ENCODE measurements around the gene COL6A1. TPM values are rescaled to one million over a fixed set of nuclear protein-coding genes. Genes with fewer than 3 reads are reported as not detected.

The COL6A1 gene
- total RNA-seq, 1 donor from 2014 or later = 12.6 TPM

DNA sequence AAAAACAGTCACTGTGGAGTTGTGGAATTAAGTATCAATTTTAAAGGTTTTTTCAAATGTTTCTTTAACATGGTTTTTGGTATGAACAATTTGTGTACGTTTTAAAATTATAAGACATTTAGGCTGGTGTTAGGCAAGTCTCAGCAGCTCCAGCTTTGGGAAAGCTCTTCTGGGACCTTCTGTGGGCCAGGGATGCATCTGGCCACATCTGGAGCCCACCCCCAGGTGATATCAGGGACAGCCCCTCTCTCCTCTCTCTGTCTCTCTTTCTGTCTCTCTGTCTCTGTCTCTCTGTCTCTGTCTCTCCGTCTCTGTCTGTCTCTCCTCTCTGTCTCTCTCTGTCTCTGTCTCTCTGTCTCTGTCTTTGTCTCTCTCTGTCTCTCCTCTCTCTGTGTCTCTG, 1.3 kb upstream of the COL6A1 start:
- Mint-ChIP-seq H3K4me1 (peaks cover 23% of the 10 kb centered on the region), H3K36me3 (peaks cover 9% of the 10 kb centered on the region), H3K9me3 (no peaks in the 10 kb centered on the region), H3K4me3 (no peak overlapping the region), H3K27ac (no peak overlapping the region), H3K27me3 (ENCODE audit: insufficient read depth, low read depth) (peaks cover 13% of the 10 kb centered on the region)
- Histone ChIP-seq H3K79me2 (ENCODE audit: low read depth) (no peaks in the 10 kb centered on the region), H3K9ac (no peak overlapping the region), H3K27ac (no peak overlapping the region), H2AFZ (replicated peaks) (no peak overlapping the region), H3K4me1 (no peaks in the 10 kb centered on the region), H3K27me3 (peaks cover 73% of the 10 kb centered on the region), H4K20me1 (ENCODE audit: low read depth) (no peaks in the 10 kb centered on the region), H3K4me3 (no peak overlapping the region), H3K4me2 (no peak overlapping the region), H3K9me3 (ENCODE audit: low read depth) (no peaks in the 10 kb centered on the region), H3F3A (ENCODE audit: low read depth) (peaks cover 24% of the 10 kb centered on the region), H3K36me3 (no peaks in the 10 kb centered on the region)
- DNase-seq (ENCODE audit: low spot score) = no peak
- no peak for TF ChIP-seq EZH2 (IDR thresholded peaks at IDR 0.05)
- no peak for TF ChIP-seq EZH2phosphoT487 (IDR thresholded peaks at IDR 0.05)
- TF ChIP-seq, protein P1, sequence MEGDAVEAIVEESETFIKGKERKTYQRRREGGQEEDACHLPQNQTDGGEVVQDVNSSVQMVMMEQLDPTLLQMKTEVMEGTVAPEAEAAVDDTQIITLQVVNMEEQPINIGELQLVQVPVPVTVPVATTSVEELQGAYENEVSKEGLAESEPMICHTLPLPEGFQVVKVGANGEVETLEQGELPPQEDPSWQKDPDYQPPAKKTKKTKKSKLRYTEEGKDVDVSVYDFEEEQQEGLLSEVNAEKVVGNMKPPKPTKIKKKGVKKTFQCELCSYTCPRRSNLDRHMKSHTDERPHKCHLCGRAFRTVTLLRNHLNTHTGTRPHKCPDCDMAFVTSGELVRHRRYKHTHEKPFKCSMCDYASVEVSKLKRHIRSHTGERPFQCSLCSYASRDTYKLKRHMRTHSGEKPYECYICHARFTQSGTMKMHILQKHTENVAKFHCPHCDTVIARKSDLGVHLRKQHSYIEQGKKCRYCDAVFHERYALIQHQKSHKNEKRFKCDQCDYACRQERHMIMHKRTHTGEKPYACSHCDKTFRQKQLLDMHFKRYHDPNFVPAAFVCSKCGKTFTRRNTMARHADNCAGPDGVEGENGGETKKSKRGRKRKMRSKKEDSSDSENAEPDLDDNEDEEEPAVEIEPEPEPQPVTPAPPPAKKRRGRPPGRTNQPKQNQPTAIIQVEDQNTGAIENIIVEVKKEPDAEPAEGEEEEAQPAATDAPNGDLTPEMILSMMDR (IDR thresholded peaks at IDR 0.05) = no peak

DNA sequence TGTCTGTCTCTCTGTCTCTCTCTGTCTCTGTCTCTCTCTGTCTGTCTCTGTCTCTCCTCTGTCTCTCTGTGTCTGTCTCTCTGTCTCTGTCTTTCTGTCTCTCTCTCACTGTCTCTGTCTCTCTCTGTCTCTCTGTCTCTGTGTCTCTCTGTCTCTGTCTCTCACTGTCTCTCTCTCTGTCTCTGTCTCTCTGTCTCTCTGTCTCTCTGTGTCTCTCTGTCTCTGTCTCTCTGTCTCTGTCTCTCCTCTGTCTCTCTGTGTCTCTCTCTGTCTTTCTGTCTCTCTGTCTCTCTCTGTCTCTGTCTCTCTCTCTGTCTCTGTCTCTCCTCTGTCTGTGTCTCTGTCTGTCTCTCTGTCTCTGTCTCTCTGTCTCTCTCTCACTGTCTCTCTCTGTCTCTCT, 873 bp upstream of the COL6A1 start:
- peak overlapping the region; percentile 72 for H3K4me2 ChIP-seq
- H3K36me3 ChIP-seq = no peaks in the 10 kb centered on the region
- Mint-ChIP-seq H3K27ac (no peak overlapping the region), H3K9me3 (no peaks in the 10 kb centered on the region), H3K4me3 (no peak overlapping the region), H3K4me1 (peaks cover 19% of the 10 kb centered on the region), H3K36me3 (peaks cover 9% of the 10 kb centered on the region), H3K27me3 (ENCODE audit: insufficient read depth, low read depth) (peaks cover 9% of the 10 kb centered on the region)
- no peak for DNase-seq (ENCODE audit: low spot score)
- H3K4me3 ChIP-seq = peak overlapping the region; percentile 41
- TF ChIP-seq EZH2phosphoT487 (IDR thresholded peaks at IDR 0.05) = no peak
- TF ChIP-seq, protein P1 (IDR thresholded peaks at IDR 0.05) = no peak
- no peak for TF ChIP-seq EZH2 (IDR thresholded peaks at IDR 0.05)
- no peak overlapping the region for H3K27ac ChIP-seq
- peaks cover 24% of the 10 kb centered on the region for H3F3A ChIP-seq (ENCODE audit: low read depth)
- H2AFZ ChIP-seq (replicated peaks) = no peak overlapping the region
- H3K9me3 ChIP-seq (ENCODE audit: low read depth) = no peaks in the 10 kb centered on the region
- no peaks in the 10 kb centered on the region for H4K20me1 ChIP-seq (ENCODE audit: low read depth)
- no peaks in the 10 kb centered on the region for H3K4me1 ChIP-seq
- no peaks in the 10 kb centered on the region for H3K79me2 ChIP-seq (ENCODE audit: low read depth)
- H3K9ac ChIP-seq = no peak overlapping the region
- peaks cover 68% of the 10 kb centered on the region for H3K27me3 ChIP-seq

DNA sequence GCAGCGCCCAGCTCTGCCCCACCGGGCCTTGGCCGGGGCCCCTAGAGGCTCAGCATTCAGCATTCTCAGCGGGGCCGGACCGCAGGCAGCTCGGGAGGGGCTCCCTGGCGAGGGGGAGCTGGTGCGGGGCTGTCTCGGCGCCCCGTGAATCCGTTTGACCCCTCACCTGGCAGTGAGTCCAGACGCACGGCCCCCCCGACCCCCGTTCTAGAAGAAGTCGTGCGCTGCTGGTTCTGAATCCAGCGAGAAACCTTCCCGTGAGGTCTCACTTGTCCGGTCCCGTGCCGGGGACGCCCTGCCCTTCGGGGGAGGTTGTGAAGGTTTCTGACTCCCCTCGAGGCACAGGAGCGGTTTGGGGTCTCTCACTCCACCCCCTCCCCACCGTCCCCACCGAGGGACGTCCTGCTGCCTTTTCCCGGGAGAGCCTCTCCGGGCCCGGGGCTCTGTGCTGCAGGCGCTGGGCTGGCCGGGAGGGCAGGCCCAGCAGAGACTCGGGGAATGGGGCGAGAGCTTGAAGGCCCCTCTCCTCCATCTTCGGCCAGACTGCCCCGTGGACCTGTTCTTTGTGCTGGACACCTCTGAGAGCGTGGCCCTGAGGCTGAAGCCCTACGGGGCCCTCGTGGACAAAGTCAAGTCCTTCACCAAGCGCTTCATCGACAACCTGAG, 655 bp downstream of the COL6A1 start:
- Histone ChIP-seq H3K9ac (peak overlapping the region; percentile 29), H3K27ac (no peak overlapping the region), H2AFZ (replicated peaks) (peak overlapping the region; percentile 38), H3K4me3 (peak overlapping the region; percentile 65), H3K4me2 (peak overlapping the region; percentile 99), H3K36me3 (no peaks in the 10 kb centered on the region), H4K20me1 (ENCODE audit: low read depth) (no peaks in the 10 kb centered on the region), H3K9me3 (ENCODE audit: low read depth) (no peaks in the 10 kb centered on the region), H3F3A (ENCODE audit: low read depth) (peaks cover 24% of the 10 kb centered on the region), H3K27me3 (peaks cover 53% of the 10 kb centered on the region), H3K79me2 (ENCODE audit: low read depth) (no peaks in the 10 kb centered on the region), H3K4me1 (no peaks in the 10 kb centered on the region)
- Mint-ChIP-seq H3K9me3 (no peaks in the 10 kb centered on the region), H3K4me3 (peak overlapping the region; percentile 84), H3K27ac (no peak overlapping the region), H3K4me1 (peaks cover 10% of the 10 kb centered on the region), H3K27me3 (ENCODE audit: insufficient read depth, low read depth) (peaks cover 3% of the 10 kb centered on the region), H3K36me3 (peaks cover 11% of the 10 kb centered on the region)
- no peak for TF ChIP-seq EZH2phosphoT487 (IDR thresholded peaks at IDR 0.05)
- TF ChIP-seq EZH2 (IDR thresholded peaks at IDR 0.05) = peak; percentile 67
- DNase-seq (ENCODE audit: low spot score) = peak; percentile 60

Measured in neural progenitor cell (in vitro differentiated cells).